ENCODE measurements around the gene HDGF.

DNA sequence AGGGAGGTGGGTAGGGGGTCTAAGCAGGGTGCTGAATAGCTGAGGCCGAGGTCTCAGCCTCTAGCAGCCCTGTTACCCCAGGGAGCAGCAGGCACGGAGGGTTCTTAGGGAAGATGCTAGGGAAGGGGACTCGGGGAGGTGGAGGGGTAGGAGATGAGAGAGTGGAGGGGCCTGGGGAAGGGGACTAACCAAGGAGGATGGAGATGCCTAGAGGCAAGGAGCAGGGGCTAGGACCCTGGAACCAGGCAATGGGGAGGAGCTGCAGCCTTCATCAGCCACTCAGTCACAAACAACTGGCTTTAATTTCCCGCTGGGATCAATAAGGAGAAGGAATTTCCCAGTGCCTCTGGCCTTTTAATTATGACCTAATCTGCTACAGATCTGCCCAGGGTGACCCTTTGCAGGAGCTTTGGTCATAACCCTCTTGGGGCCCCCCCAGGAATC lies 43.2 kb downstream of the HDGF start:
- TF ChIP-seq, protein P1, sequence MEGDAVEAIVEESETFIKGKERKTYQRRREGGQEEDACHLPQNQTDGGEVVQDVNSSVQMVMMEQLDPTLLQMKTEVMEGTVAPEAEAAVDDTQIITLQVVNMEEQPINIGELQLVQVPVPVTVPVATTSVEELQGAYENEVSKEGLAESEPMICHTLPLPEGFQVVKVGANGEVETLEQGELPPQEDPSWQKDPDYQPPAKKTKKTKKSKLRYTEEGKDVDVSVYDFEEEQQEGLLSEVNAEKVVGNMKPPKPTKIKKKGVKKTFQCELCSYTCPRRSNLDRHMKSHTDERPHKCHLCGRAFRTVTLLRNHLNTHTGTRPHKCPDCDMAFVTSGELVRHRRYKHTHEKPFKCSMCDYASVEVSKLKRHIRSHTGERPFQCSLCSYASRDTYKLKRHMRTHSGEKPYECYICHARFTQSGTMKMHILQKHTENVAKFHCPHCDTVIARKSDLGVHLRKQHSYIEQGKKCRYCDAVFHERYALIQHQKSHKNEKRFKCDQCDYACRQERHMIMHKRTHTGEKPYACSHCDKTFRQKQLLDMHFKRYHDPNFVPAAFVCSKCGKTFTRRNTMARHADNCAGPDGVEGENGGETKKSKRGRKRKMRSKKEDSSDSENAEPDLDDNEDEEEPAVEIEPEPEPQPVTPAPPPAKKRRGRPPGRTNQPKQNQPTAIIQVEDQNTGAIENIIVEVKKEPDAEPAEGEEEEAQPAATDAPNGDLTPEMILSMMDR (conservative IDR thresholded peaks at IDR 0.05 in 1 of 2, IDR thresholded peaks at IDR 0.05 in 1 of 2; ENCODE audit: low read depth in 1 of 2, low read length in 2 of 2) = no peak
- no peak for TF ChIP-seq EZH2 (IDR thresholded peaks at IDR 0.05; ENCODE audit: low read length, missing control alignments)
